HTERT RPE-1 (cell line): ENCODE measurements around the gene CMIP.
"Not testable (repeated sequence)": the region's sequence is repeated elsewhere in the genome, so short reads cannot be mapped to it uniquely, and the experiment has no call there.

Experiments used
- in situ Hi-C: fragments of 300-500 bp; cut with MboI; formaldehyde crosslinking; loops from 4 replicates; pipeline ENCODE4 v1.14.3; 2020; ENCODE audit warnings: low sequenced_read_pairs

CMIP gene

DNA sequence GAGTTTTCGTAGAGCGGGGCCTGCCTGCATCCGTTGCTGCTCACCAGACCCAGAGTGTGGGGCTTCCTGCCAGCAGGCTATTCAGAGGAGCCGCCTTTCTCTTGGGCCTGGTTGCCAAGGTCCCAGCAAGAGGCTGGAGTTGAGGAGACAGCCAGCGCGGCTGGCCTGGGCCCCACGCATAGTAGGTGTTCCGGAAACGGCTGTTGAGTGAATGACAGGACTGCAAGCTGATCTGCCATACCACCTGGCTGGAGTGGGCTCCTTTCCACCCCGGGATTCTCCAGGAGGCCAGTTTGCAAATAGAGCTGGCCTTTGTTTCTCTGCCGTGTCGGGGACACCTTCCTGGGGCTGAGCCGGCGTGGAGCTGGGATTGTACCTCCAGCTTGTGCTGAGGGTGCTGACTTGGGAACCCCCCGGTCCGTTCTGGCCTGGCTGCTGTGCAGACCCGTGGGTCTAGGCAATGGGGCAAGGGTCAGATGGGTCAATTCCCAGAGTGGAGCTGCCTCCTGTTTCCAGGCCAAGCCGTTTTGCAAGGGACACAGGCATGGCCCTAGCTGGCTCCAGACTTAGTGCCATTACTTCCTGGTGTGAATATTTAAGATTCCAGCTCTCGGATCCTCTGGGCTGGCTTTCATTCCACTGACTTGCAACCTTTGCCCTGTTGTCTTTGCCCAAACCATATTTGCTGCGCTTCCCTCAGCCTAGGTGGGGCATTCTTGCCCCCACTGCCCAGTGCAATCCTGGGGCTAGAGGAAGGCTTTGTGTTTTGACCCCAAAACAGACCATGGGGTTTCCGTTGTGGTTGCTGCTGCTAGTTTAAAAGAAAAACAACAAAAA lies 68.8 kb downstream of the CMIP start:
- in situ Hi-C loops: no loop called here

DNA sequence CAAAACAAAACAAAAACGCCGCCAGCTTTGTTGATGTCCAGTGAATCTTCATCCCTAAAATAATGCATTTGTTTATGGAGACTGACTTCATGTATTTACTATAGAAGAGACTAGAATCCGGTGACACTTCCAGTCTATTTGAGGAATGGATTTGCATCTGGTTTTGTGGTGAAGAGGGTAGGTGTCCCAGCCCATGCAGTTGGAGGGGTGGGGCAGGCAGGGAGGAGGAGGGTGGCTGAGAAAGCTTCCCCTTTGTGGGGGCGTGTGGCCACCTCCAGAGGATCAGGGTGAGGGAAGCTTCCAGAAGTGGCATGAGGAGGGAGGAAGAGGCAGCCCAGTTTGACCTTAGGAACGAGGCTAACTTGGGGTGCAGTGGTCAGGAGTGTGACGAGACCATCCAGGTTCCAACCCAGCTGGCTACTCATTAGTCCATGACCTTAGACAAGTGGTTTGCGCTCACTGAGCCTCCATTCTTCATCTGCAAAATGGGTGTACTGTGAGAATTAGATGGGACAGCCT lies 69.5 kb downstream of the CMIP start:
- in situ Hi-C loops: no loop called here

DNA sequence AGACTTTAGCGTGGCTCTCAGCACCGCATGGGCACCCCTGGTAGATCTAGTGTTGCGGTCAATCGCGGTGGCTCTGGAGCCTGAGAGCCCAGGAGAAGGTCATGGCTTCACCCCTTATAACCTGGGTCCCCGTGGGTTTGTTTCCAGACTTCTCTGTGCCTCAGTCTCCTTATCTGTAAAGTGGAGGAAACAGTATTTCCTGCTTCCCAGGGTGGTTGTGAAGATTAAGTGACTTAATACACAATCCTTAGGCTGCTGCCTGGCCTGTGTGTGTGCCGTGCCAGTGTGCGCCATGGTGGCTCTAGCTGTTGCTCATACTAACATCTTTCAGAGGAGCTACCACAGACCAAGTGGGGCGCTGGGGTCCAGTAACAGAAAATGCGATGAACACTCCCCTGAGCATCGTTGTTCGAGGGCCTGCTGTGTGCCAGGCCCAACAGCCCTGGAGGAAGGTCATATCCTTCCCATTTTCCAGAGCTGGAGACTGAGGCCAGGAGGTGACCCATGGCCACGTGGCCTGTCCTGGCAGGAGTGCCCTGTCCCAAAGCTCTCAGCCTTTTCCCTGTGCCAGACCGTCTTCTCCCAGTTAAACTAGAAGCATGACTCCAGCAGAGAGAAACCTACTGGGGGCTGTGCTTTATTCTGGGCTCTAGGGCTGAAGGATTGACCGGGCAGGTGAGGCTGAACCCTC lies 70.1 kb downstream of the CMIP start:
- in situ Hi-C loops: no loop called here

DNA sequence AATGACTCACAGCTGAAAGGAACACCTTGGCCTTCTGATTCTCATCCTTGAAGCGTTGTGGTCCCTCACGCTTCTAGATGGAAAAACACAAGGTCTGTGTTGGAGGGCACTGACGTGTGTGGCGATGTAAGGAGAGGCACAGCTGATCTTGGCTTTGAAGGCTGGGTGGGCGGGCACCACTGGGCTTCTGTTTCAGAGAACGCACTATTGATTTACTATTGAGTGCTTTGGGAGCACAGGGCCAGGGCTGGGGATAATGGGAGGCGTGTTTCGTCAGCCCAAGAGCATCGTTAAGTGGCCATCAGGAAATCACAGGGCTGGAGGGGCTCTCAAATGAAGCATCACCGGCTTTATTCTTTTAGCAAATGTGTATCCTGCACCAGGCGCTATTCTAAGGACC lies 70.7 kb downstream of the CMIP start:
- in situ Hi-C loops: no loop called here

DNA sequence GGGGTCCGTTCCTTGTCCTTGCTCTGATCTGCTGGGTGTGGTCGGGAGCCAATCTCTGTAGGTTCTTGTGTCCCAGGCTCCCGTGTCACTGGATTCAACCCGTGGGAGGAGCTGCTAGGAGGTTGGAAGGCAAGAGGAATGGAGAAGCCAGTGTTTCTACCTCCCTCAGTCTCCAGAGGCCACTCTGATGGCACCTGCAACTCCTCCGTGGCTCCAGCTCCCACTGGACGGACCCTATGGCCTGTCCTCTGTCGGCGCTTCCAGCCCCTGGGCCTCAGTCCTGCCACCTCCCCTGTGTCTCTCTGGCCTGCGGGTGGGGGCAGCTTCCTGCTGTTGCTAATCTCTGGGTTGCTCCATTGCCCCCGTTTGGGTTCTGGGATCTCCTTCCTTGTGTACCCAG lies 71.1 kb downstream of the CMIP start:
- in situ Hi-C loops: no loop called here

DNA sequence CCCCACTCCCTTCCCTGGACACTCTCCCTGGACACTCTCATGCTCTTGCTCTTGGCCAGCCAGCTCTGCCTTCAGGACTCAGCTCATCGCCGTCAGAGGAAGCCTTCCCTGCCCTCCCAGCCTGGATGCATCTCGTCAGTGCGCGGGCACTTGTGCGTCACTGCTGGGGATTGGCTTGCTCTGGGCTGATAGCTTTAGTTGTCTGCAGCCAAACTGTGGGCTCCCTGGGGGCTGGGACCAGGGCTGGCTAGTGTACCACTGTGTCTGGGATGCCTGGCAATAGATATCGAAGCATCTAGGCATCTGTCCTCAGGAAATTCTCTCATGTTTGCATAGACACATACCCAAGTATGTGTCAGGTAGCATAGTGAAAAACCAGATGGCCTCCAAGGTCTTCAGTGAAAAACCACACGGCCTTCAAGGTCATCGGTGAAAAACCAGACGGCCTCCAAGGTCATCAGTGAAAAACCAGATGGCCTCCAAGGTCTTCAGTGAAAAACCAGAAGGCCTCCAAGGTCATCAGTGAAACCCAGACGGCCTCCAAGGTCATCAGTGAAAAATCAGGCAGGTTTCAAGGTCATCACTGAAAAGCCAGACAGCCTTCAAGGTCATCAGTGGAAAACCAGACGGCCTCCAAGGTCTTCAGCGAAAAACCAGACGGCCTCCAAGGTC lies 72.0 kb downstream of the CMIP start:
- in situ Hi-C loops: no loop called here

DNA sequence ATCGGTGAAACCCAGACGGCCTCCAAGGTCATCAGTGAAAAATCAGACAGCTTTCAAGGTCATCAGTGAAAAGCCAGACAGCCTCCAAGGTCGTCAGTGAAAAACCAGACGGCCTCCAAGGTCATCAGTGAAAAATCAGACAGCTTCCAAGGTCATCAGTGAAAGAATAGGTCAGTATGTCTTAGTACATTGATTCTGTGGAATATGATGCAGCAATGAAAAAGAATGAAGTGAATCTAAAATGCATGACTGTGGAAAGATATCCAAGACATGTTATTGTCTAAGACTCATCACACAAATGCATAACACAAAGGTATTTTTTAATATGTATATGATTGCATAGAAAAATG lies 72.5 kb downstream of the CMIP start:
- in situ Hi-C loops: no loop called here

DNA sequence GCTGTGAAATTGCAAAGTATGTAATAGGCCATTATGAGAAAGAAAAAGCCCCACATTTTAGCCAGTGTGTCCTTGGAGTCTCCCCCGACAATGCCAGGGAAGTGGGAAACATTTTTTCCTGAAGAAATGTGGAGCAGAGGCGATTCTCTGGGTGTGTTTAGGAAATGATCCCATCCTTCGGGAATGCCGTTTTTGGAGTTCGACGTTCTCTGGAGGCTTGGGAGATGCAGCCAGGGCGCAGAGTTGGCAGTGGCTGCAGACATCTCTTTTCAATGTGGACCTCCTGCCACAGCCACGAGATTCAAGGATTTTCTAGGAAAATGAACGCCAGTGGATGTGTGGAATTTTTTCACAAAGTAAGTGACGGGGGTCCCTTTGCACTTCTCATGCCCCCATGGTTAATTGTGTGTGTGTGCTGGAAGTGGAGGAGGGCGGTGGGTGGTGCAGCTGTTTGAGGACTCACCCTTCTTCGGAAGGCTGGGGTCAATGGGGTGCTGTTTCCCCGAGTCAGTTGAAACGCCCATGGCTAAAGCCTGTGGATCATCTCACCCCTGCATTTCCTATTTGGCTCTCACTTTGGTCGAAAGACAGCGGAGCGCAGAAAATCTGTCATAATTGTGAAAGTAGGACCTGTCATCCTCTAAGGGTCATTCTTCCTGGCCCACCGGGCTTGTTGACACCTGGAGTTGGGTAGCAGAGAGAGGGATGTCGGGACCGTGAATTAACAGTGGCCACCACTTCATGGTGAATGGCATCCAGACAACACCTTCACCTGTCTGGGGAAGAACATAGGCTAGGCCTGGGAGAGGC lies 73.2 kb downstream of the CMIP start:
- in situ Hi-C loops: no loop called here

DNA sequence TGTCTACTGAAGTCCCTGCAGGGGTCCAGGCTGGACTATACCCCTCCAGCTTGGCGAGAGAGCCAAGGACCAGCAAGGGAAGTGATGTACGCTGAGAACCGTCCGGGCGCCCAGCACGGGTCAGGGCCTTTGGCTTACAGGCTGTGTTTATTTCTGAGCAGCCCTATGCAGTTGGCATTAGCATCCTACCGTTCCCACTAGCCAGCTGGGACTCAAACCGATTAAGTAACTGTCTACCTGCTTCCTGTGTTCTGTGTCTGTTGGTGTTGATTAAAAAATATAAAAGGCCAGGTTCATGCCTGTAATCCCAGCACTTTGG lies 73.8 kb downstream of the CMIP start:
- in situ Hi-C loops: no loop called here

DNA sequence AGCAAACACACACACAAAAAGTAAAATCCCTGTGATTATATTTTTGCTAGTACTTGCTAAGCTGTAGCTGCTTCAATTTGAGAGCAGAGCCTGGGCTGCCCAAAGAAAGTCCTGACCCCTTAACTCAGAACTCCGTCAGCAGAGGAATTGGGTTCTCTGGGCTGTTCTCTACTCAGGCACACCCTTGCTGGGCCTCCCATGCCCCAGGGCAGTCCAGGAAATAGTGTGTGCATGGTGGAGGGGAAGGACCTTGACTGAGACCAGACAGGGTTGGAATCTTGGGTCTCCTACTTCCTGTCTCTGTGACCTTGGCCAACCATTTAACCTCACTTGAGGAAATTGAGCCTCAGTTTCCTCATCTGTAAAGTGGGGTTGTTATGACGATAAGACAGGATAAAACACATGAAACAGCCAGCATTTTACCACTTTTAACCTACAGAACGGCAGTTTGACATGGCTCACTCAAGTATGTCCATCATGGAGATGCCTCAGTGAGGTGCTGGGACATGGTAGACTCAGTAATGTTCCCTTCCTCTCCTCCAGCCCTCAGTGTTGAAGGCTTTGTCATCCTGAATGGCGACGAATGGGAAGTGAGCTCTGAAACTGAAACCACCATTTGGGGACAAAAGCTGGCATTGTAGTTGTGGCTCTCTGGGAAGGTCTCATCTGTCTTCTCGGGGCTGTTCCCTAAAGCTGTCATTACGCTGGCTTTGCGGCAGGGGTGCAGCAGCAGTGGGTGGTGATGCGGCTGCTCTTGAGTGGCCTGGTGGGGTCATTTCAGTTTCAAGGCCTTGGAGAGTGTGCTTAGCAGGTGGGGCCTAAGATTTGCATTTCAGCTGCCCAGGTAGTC lies 74.9 kb downstream of the CMIP start:
- in situ Hi-C loops: no loop called here

DNA sequence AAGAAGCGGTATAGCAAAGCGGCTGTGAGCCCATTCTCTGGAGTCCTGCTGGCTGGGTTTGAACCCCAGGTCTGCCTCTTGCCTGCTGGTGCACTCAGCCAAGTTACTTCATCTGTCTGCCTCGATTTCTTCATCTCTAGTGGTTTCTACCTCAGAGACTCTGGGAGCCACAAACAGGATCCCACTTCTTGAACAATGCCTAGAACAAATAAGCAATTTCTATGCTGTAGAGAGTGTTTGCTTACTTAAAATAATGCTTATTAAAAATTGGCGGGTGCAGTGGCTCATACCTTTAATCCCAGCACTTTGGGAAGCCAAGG lies 75.5 kb downstream of the CMIP start:
- in situ Hi-C loops: no loop called here

DNA sequence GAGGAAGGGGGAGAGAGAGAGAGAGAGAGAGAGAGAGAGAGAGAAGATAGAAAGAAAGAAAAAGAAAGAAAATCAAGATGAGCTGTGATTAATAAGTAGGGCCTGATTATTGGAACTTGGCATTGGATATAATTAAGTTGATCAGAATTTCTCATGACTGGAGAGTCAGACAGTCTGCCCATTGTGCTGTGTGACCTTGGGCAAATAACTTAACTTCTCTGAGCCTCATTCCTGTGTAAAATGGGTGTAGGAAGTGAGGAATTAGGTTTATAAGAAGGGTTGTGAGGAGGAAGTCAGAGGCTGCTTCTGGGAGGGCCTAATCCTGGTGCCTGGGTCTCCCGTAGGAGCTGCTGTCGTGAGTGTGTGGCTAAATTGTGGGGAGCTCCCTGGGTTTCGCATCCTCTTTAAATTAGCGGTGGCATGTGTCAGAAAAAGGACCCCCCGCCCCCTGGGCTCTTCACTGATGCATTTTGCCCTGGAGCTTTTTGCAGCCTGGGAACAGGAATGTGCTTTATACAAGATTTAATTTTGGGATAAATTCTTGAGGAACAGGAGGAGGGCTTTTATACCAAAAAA lies 76.0 kb downstream of the CMIP start:
- in situ Hi-C loops: no loop called here

DNA sequence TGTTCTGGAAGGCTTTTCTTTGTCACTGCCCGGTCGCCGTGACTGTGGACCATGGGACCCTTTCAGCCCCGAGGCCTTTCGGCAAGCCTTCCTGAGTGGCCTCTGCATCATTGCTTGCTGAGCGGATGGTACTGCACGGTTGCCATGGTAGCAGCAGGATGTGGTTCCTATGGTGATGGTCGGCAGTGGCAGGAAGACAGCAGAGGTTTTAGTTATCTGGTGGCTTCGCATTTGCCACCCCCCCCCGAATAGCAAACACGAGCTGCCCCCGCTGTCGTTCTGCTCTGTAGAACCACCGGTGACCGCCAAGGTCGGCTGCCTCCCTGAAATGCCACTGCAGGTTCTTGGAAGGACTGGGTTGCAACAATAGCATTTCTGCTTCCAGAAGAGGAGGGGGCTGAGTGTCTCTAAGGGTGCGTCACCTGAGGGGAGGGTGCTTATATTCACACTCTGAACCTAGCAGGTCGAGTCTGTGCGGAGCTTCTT lies 76.6 kb downstream of the CMIP start:
- in situ Hi-C loops: no loop called here

DNA sequence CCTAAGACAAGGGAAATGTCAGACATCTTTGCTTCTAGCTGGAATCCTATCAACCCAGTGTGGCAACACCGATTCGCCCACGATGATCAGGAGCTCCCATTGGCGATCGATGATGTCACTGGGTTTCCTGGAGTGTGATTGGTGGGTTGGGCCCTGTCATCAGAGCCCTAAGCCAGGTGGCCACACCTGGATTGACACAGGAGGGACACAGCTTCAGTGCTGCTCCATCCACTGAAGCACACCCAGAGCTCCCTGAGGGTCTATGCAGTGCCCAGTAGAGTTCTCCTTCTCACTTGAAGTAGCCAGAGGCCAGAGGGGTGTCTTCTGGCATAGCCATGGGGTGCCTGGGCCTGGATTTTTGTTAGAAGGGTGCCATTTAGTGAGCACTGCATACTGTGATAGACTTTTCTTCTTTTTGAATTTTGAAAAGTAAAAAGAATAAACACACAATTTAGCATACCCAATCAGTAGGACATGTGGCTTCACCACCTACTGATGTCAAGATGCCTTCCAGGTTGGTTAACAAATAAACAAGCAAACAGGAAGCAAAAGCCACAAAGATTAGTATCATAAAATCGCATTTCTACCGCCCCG lies 77.6 kb downstream of the CMIP start:
- in situ Hi-C loops: no loop called here

DNA sequence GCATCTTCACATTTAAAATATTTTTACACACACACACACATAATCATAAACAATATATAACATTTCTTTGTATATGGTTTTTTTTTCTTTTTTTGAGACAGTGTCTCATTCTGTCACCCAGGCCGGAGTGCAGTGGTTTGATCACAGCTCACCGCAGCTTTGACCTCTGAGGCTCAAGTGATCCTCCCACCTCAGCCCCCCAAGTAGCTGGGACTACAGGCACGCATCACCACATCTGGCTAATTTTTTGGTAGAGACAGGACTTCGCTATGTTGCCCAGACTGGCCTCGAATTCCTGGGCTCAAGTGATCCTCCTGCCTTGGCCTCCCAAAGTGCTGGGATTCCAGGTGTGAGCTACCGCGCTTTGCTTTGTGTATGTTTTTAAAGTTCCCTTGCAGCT lies 78.2 kb downstream of the CMIP start:
- in situ Hi-C loops: not testable (repeated sequence)

DNA sequence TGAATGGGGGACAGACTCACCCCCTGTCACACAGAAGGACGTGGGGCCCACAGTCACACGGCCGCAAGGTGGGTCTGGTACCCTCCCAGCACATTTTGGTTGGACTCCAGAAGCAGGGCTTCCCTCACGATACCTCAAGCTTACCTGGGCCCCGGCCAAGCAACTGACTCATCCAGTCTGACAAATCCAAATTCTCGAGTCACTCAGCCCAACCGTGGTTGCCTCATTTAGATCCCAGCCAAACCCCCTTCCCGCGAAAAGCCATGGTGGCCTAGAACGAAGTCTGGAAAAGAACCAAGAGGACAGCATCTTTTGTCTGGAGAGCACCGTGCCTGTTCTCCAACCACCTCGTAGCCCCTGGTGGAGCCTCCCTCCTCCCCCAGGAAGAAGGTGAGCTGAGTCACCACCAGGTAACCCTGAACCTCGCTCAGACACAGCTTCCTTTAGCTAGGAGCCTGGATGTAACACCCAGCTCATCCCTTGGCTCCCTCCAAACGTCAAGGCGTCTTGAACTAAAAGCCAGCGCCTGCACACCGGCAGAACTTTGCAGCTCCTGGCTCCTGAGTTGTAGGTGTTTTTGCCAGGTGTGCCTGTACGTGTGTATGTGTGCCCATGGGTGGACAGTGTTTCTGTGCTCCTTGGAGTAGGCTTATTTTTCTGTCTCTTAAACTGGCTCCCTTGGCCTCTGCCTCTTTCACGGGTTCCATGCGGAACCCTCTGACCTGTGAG lies 78.9 kb downstream of the CMIP start:
- in situ Hi-C loops: no loop called here

DNA sequence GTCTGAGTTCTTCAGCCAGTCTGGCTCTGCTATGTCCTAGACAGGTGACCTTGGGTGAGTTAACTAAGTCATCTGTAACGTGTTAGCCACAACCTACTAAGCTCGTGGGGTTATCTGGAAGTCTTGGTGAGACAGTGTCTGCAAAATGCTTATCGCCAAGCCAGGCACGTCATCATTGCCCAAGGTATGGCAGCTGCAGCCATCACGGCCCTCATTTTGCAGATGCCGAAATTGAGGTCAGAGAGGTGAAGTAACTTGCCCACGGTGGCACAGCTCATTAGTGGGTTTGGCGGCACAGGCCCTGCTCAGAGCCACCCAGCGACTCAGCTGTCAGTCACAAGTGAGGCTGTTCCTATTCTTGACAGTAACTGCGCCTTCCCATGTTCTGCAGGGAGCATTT lies 79.8 kb downstream of the CMIP start:
- in situ Hi-C loops: no loop called here

DNA sequence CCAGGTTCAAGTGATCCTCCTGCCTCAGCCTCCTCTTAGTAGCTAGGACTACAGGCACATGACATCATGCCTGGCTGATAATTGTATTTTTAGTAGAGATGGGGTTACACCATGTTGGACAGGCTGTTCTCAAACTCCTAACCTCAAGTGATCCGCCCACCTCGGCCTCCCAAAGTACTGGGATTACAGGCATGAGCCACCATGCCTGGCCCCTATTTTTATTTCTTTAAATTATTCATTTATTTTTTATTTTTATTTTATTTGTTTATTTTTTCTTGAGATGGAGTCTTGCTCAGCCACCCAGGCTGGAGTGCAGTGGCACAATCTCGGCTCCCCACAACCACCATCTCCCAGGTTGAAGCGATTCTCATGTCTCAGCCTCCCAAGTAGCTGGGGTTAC lies 80.3 kb downstream of the CMIP start:
- in situ Hi-C loops: not testable (repeated sequence)

DNA sequence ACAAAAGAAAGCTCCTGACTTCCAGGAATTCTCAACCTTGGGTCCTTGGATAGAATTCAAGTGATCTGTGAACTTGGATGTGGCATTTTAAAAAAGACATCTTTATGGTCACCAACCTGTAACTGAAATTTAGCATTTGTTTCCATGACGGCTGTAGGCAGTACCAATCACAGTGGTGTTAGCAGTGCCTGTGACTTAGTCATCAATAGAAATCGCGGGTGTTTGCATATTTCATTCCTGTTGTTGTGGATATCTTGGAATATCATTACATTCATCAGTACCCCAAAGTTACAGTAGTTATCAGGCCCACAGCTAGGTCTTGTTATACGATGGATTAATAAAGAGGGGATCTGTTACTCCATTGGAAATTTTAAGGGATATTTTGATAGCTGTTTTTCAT lies 81.6 kb downstream of the CMIP start:
- in situ Hi-C loops: no loop called here
